GM19025 (cell line): ENCODE measurements around the gene TENM4.

Experiments
- ATAC-seq: cut with Tn5 transposase; IDR thresholded peaks from one replicate; pipeline ENCODE4 v1.9.1; 2021; ENCODE audit warnings: mild to moderate bottlenecking, low read depth, moderate library complexity; ENCODE audit not compliant: unreplicated experiment

TENM4 gene

GRCh38 chr11:79422866-79423265 is 18.0 kb downstream of the TENM4 start:
- no peak for ATAC-seq

DNA sequence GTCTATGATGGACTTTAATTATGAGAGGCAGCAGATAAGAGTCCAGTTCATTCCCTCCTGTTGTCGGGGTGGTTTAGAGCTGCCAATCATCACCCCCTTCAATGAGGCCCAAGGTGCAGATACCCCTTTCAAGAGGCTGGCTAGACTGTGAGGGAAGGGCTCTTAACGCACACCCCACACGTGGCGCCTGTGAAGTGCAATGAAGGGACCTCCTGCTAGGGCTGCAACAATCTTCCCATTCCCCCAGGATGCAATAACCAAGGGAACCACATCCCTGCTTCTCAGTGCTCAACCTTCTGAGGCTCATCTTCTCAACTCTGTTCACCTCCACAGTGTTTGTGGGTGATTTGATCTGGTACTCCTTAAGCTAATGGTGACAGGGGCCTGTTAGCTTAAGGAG is 19.0 kb downstream of the TENM4 start:
- ATAC-seq: no peak

DNA sequence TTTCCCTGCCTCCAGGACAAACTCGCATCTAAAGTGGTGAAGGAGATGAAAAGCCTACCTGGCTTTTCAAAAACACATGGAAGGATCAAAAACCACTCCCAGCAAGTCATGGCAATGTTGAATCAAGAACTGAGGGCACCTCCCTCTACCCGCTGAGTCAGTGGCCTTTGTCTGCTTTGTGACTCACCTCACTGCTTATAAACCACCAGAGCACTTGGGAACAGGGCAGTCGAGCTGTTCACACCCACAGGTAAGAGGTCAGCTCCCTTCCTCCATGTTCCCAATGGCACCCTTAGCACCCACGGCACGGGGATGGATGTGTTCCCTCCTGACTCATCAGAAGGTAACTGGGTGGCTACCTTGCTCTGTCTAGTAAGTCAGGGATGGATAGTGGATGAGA is 21.7 kb downstream of the TENM4 start:
- ATAC-seq: no peak

DNA sequence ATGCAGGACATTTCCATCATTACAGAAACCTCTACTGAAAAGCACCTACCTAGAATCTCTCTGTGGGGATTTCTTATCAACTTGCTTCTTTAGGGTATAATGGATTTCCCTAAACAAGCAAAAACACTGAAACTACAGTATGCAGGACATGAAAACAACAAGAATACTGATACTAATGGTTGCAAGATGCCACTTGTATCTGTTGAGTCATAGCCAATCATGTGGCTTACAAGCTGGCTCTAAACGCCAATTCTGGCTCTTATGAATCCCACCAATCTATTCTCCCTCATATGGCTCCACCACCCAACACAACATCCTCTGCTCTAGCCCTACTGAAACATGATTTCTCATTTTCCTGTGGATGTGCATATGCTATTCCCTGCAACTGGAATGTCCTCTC is 22.6 kb downstream of the TENM4 start:
- ATAC-seq: no peak

DNA sequence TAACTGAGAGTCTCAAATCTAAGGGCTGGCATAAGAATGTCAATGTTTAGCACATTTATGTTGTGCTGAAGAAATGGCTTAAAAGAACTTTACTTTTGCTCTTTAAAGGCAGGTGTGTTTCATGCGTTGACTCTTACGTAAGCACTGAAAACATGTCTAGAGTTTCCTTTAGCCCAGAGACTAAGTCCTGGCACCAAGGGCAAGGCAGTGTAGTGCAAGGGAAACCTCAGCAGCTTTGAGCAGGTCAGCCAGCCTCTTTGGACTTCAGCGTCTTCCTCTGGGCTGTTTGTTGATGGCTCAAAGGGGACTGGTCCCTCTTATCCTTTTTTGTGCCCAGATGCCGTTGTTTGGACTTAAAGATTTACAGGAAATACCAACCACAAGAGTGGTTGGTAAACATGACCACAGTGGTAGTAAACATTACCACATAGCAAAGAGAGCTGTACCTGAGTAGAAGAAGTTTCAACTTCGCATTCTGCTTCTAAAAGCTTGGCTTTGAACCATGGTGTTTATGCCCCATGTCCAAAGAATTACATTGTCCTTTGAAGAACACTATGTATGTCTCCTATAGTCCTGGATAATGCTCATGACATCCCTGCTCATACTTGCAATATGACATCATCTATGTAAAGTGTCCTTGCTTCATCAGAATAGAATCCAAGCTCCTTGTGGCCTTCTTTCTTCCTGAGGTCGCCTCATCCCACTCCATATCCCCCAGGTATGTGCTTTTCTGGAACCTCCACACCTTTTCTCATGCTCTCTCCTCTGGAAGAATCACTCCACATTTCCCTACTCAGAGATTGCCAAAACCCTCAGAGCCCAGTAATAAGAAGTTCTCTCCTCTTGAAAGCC is 23.5 kb downstream of the TENM4 start:
- ATAC-seq: no peak

DNA sequence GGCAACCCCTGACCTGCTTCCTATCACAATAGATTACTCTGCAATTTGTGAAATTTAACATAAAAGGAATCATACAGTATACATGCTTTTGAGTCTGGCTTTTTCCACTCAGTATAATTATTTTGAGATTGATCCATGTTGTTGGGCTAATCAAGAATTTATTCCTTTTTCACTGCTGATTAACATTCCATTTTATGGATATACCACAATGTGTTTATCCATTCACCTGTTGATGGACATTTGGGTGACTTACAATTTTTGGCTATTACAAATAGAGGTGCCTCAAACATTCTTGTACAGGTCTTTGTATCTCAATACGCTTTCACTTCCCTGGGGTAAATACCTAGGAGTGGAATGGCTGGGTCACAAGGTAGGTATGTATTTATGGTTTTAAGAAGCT is 24.9 kb downstream of the TENM4 start:
- no peak for ATAC-seq

GRCh38 chr11:79415411-79415810 is 25.4 kb downstream of the TENM4 start:
- no peak for ATAC-seq

GRCh38 chr11:79414644-79415317 is 26.0 kb downstream of the TENM4 start:
- ATAC-seq: no peak

- no peak for ATAC-seq
These were observed 26.8 kb downstream of the TENM4 start for GRCh38 chr11:79414041-79414440.

DNA sequence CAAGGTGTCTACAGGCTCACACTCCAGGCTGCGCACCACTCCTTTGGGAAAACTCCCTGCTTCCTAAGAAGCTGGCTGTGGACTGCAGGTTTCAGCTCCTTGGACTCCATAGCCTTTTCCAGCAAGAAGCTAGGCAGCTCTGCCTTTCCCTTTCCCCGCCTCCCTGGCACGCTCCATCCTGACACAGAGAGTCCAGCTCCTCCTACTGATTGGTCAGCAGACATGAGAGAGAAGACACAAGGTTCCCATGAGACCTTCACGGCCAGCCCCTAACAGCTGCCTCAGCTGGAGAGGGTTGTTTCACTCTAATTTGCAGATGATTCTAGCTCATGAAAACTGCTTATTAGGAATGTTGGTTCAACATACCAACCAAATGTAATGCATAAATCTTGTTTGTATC is 27.6 kb downstream of the TENM4 start:
- no peak for ATAC-seq

DNA sequence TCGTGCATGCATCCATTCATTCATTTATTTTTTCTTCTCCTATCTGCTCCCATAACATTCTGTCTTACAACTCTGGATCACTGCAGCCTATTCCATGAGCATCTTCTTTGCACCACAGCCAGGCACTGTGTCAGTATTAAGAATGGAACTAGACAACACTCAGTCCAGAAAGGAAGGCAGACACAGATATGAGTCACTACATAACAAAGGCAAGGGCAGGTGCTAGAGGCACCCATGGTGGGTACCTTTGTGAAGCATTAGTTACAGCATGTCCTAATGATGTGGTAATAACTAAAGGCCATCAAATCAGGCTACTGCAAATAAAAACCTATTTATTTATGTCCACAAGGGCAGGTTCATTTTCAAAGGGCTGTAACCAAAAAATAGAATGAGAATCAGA is 28.1 kb downstream of the TENM4 start:
- no peak for ATAC-seq

DNA sequence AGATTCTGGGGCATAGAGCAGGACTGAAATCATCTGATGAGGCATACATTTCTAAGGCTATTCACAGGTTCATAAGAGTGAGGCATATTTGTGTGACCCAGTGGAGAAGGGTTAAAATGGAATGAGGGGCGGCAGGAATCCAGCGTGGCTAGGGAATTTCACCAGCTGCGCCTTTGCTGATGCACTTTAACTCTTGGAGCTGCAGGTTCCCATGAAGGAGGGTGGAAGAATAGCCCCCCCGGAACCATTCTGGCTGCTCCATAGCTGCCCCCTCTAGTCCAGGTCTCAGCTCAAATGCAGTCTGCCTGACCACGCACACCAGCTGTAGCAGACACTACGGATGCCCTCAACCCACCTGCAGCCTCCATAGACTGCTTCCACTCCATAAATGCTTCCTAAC is 31.5 kb downstream of the TENM4 start:
- ATAC-seq: no peak

DNA sequence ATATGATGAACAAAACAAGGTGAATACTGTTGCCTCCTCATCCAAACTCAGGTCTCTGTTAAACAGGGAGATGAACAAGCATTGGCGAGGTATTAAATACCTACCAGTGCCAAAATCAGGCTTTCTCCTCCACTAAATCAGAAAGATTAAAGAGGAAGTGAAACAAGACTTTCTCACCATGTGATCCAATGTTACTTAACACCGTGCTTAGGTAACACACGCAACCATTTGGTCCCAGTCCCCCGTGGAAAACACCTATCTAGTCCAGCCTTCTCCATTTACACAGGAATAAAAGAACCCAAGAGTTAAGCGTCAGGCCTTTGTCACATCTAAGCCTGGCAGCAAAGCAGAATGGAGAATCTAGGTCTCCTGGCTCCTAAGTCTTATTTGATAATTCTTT is 34.5 kb downstream of the TENM4 start:
- peak; percentile 91 for ATAC-seq

GRCh38 chr11:79404806-79405205 is 36.0 kb downstream of the TENM4 start:
- no peak for ATAC-seq

- no peak for ATAC-seq
These were observed 36.5 kb downstream of the TENM4 start for GRCh38 chr11:79404325-79404724.

DNA sequence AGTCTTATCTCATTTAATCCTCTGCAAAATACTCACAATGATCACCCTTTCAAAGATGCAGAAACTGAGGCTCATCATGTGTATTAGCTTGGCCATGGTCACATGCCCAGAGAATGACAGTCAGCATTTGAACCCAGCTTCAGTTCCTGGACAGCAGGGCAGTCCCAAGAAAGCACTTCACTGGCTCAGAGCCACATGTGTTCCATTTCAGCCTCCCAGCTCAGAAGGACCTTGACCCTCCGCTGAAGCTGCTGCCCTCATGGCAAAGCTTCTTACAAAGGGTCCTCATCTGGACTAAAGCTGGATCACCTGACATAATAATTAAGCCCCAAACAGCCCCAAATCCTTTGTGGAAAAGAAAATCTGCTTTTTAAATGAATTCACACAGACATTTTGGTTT is 37.0 kb downstream of the TENM4 start:
- ATAC-seq: no peak

DNA sequence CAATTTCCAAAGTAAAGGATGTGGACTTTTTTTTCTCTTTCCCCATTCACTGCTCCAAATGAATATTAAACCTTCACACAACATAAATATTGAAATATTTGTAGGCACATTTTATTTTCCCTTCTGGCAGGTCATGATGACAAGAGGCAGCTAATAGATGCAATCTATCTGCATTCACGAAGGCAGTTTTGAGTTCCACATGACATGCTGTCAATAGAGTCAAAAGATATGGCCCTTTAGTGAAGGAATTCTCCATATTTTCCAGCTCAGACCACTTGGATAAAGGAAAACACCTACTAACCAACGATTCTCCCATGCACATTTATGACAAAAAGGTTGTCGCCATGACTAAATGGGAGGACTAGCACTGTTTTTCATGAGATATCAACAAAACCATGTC is 37.9 kb downstream of the TENM4 start:
- no peak for ATAC-seq

- no peak for ATAC-seq
These were observed 40.0 kb downstream of the TENM4 start for GRCh38 chr11:79400717-79401330.

GRCh38 chr11:79400206-79400605 is 40.6 kb downstream of the TENM4 start:
- ATAC-seq: no peak

DNA sequence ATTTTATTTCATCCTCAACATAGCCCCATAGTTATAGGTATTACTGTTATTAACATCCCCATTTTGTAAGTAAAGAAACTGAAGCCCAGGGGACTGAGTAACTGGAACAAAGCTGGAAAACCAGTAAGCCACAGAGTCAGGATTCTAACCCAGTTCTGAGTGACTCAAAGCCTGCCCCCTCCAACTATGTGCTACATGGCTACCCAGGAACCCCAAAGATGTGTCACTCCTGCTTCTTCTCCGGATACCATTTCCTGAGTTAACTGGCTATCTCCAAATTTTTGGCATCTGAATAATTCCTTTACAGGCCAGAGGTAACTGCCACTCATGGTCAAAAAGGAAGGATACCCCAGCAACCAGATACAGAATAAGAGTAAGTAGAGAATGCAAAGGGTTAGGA is 43.6 kb downstream of the TENM4 start:
- no peak for ATAC-seq

DNA sequence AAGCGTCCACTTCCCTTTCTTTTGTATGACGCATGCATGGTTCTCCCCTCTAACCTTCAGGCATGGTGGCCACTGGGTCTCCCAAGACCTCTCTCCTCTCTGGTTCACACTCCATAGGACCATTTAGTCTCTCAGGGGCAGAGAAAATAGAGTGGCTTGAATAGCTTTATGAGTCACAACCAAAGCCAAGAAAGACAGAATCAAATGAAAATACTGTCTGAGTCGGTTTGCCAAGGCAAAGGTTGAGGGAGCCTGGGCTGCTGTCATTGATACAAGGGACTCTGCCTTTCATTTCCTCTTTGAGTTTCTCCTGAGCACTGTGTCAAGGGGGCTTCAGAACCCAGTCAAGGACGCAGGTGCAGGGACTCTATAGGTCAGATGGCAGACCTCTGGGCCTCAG is 44.2 kb downstream of the TENM4 start:
- no peak for ATAC-seq

DNA sequence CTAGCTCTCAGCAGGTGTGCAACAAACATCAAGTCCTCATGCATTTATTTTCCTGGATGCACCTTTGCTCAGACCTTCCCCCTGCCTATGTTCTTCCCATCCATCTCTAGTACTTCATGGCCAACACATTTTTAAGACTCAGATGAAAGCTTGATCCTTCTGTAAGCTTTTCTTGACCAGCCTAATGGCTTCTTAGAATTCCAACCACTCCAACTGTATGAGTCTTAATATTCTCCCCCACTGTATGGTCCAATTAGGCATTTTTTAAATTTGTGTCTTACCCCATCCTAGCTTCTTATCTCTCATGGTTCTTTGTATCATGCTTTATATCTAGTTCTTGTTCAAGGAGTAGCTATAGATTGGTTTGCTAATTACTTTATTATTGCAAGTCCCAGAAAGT is 44.8 kb downstream of the TENM4 start:
- no peak for ATAC-seq
